ENCODE measurements around the gene IFI44L.

DNA sequence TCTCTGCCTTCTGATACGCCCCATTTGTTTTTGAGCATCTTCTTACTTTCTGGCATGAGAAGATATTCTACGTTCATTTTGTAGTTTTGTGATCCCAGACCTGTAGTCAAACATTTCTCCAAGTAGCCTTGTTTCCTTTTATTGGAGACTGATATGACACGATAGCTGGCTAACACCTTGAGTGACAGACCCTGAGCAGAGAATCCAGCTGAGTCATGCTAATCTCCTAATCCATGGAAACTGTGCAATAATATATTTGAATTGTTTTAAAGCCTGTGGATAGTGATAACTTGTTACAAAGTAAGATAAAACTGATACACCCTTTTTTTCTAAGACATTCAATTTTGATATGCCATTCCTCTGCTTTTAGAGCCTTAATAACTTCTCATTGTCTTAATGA lies 1.2 kb upstream of the IFI44L start:
- TF ChIP-seq SIN3A (IDR thresholded peaks at IDR 0.05; ENCODE audit: borderline replicate concordance, insufficient read depth, low read length), result no peak
- TF ChIP-seq POLR2AphosphoS5 (IDR thresholded peaks at IDR 0.05; ENCODE audit: low read depth, low read length), result no peak
- TF ChIP-seq, protein P1, sequence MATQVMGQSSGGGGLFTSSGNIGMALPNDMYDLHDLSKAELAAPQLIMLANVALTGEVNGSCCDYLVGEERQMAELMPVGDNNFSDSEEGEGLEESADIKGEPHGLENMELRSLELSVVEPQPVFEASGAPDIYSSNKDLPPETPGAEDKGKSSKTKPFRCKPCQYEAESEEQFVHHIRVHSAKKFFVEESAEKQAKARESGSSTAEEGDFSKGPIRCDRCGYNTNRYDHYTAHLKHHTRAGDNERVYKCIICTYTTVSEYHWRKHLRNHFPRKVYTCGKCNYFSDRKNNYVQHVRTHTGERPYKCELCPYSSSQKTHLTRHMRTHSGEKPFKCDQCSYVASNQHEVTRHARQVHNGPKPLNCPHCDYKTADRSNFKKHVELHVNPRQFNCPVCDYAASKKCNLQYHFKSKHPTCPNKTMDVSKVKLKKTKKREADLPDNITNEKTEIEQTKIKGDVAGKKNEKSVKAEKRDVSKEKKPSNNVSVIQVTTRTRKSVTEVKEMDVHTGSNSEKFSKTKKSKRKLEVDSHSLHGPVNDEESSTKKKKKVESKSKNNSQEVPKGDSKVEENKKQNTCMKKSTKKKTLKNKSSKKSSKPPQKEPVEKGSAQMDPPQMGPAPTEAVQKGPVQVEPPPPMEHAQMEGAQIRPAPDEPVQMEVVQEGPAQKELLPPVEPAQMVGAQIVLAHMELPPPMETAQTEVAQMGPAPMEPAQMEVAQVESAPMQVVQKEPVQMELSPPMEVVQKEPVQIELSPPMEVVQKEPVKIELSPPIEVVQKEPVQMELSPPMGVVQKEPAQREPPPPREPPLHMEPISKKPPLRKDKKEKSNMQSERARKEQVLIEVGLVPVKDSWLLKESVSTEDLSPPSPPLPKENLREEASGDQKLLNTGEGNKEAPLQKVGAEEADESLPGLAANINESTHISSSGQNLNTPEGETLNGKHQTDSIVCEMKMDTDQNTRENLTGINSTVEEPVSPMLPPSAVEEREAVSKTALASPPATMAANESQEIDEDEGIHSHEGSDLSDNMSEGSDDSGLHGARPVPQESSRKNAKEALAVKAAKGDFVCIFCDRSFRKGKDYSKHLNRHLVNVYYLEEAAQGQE (IDR thresholded peaks at IDR 0.05; ENCODE audit: insufficient read depth in 1 of 2, low read depth in 2 of 2, low read length in 2 of 2), result no peak
- TF ChIP-seq TAF1 (IDR thresholded peaks at IDR 0.05; ENCODE audit: borderline replicate concordance, insufficient read depth, low read length), result no peak
- TF ChIP-seq FOXP2 (optimal IDR thresholded peaks at IDR 0.05; ENCODE audit: borderline replicate concordance, extremely low read depth, extremely low read length, insufficient read depth), result no peak
